Astrocyte (in vitro differentiated cells and primary cell): ENCODE results near the gene C3orf38. TPM values are rescaled to one million over a fixed set of nuclear protein-coding genes. Genes with fewer than 3 reads are reported as not detected.

Experiments
- DNase-seq: peaks from one replicate; pipeline ENCODE4 v3.0.0-alpha.2; 2010; ENCODE audit warnings: low read depth
- FAIRE-seq: peaks from 2 replicates; lab custom pipeline; 2011; peaks lifted over from hg19 to GRCh38; lab: Jason Lieb, UNC
- H2AFZ ChIP-seq: 2 replicates; pipeline ENCODE4 v1.6.0; 2012; ENCODE audit warnings: low read depth, low read length, inconsistent platforms
- H3K27ac ChIP-seq: 2 replicates; pipeline ENCODE4 v1.5.1; 2011; ENCODE audit warnings: low read depth, low read length, inconsistent platforms
- H3K27me3 ChIP-seq: 2 replicates; pipeline ENCODE4 v1.6.0; 2011; ENCODE audit warnings: low read length, inconsistent platforms; ENCODE audit not compliant: insufficient read depth
- H3K36me3 ChIP-seq: 2 replicates; pipeline ENCODE4 v1.5.1; 2011; ENCODE audit warnings: low read length, inconsistent platforms; ENCODE audit not compliant: insufficient read depth
- H3K4me1 ChIP-seq: 2 replicates; pipeline ENCODE4 v1.5.1; 2011; ENCODE audit warnings: low read length, inconsistent platforms; ENCODE audit not compliant: insufficient read depth
- H3K4me2 ChIP-seq: 2 replicates; pipeline ENCODE4 v1.6.0; 2012; ENCODE audit warnings: low read length, inconsistent platforms
- H3K4me3 ChIP-seq: 2 replicates; pipeline ENCODE4 v1.5.1; 2011; ENCODE audit warnings: low read depth, mild to moderate bottlenecking, low read length, inconsistent platforms; ENCODE audit not compliant: insufficient read depth
- H3K79me2 ChIP-seq: 2 replicates; pipeline ENCODE4 v1.6.0; 2012; ENCODE audit warnings: mild to moderate bottlenecking, low read length, inconsistent platforms; ENCODE audit not compliant: insufficient read depth
- H3K9ac ChIP-seq: 2 replicates; pipeline ENCODE4 v1.6.0; 2012; ENCODE audit warnings: mild to moderate bottlenecking, low read length, inconsistent platforms
- H3K9me3 ChIP-seq: 2 replicates; pipeline ENCODE4 v1.5.1; 2012; ENCODE audit warnings: low read depth, mild to moderate bottlenecking, low read length, inconsistent platforms; ENCODE audit not compliant: insufficient read depth
- H4K20me1 ChIP-seq: 2 replicates; pipeline ENCODE4 v1.6.0; 2012; ENCODE audit warnings: low read length, inconsistent platforms; ENCODE audit not compliant: insufficient read depth
- H3K27ac Mint-ChIP-seq: one replicate; pipeline ENCODE4 v1.8.0; 2021; ENCODE audit warnings: mild to moderate bottlenecking, mixed read lengths; ENCODE audit not compliant: unreplicated experiment
- H3K27me3 Mint-ChIP-seq: one replicate; pipeline ENCODE4 v1.8.0; 2021; ENCODE audit warnings: low read depth, mixed read lengths; ENCODE audit not compliant: unreplicated experiment
- H3K36me3 Mint-ChIP-seq: one replicate; pipeline ENCODE4 v1.8.0; 2021; ENCODE audit warnings: low read depth, mixed read lengths; ENCODE audit not compliant: unreplicated experiment
- H3K4me1 Mint-ChIP-seq: one replicate; pipeline ENCODE4 v1.8.0; 2021; ENCODE audit warnings: low read depth, mixed read lengths; ENCODE audit not compliant: unreplicated experiment
- H3K4me3 Mint-ChIP-seq: one replicate; pipeline ENCODE4 v1.8.0; 2021; ENCODE audit warnings: mild to moderate bottlenecking, moderate library complexity, mixed read lengths; ENCODE audit not compliant: unreplicated experiment
- H3K9me3 Mint-ChIP-seq: one replicate; pipeline ENCODE4 v1.8.0; 2021; ENCODE audit warnings: mild to moderate bottlenecking, mixed read lengths; ENCODE audit not compliant: unreplicated experiment
- EZH2 ChIP-seq: IDR thresholded peaks from 2 replicates; pipeline ENCODE4 v1.6.1; 2012; ENCODE audit warnings: mild to moderate bottlenecking, low read length, inconsistent platforms; ENCODE audit not compliant: insufficient read depth
- total RNA-seq: library from RNA; stranded (reverse); gene quantifications from 2 replicates; pipeline ENCODE4 v1.2.1, GENCODE V29; 2021
- TF ChIP-seq, protein P1 (sequence below): IDR thresholded peaks from 2 replicates; pipeline ENCODE4 v1.5.1; 2011; ENCODE audit warnings: low read depth, mild to moderate bottlenecking, inconsistent platforms, low read length, moderate library complexity; ENCODE audit not compliant: insufficient read depth

The C3orf38 gene
- total RNA-seq, 1 donor from 2014 or later: 37.9 TPM

GRCh38 chr3:88149101-88149508, 654 bp upstream of the C3orf38 start:
- Mint-ChIP-seq H3K27ac (peak overlapping the region; percentile 59), H3K36me3 (no peaks in the 10 kb centered on the region), H3K27me3 (no peaks in the 10 kb centered on the region), H3K9me3 (no peaks in the 10 kb centered on the region), H3K4me1 (peaks cover 7% of the 10 kb centered on the region), H3K4me3 (peak overlapping the region; percentile 92)
- DNase-seq: peak; percentile 11
- Histone ChIP-seq H3K27me3 (no peaks in the 10 kb centered on the region), H3K4me3 (peak overlapping the region; percentile 99), H3K4me1 (peaks cover 13% of the 10 kb centered on the region), H3K4me2 (peak overlapping the region; percentile 96), H3K27ac (peak overlapping the region; percentile 92), H2AFZ (peak overlapping the region; percentile 99), H3K9ac (peak overlapping the region; percentile 99), H3K79me2 (peaks cover 62% of the 10 kb centered on the region), H3K9me3 (no peaks in the 10 kb centered on the region), H4K20me1 (peaks cover 8% of the 10 kb centered on the region), H3K36me3 (peaks cover 5% of the 10 kb centered on the region)
- no peak for FAIRE-seq
- TF ChIP-seq EZH2: no peak
- TF ChIP-seq, protein P1, sequence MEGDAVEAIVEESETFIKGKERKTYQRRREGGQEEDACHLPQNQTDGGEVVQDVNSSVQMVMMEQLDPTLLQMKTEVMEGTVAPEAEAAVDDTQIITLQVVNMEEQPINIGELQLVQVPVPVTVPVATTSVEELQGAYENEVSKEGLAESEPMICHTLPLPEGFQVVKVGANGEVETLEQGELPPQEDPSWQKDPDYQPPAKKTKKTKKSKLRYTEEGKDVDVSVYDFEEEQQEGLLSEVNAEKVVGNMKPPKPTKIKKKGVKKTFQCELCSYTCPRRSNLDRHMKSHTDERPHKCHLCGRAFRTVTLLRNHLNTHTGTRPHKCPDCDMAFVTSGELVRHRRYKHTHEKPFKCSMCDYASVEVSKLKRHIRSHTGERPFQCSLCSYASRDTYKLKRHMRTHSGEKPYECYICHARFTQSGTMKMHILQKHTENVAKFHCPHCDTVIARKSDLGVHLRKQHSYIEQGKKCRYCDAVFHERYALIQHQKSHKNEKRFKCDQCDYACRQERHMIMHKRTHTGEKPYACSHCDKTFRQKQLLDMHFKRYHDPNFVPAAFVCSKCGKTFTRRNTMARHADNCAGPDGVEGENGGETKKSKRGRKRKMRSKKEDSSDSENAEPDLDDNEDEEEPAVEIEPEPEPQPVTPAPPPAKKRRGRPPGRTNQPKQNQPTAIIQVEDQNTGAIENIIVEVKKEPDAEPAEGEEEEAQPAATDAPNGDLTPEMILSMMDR: no peak

- H3K79me2 ChIP-seq: peaks cover 71% of the 10 kb centered on the region
These were observed 612 bp downstream of the C3orf38 start for GRCh38 chr3:88150371-88150770.

DNA sequence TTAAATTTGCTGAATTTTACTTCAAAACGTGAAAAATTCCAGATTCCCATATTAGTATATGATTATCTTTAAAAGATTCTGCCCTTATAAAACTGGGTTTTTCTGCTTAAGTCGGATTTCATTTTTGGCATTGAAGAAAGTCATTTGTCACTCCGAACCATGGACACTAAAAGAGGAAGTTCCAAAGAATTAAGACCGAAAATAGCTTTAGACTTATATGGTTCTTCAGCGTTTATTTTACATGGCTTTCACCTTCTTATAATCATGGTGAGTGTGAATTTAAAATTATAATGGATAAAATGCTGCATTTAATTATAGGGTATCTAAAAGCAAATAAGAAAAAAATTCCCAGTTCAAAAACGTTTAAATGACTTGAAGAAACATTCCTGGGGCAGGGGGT, 1.0 kb downstream of the C3orf38 start:
- H4K20me1 ChIP-seq: peaks cover 8% of the 10 kb centered on the region
- H3K27me3 ChIP-seq: no peaks in the 10 kb centered on the region
- Mint-ChIP-seq H3K9me3 (no peaks in the 10 kb centered on the region), H3K36me3 (no peaks in the 10 kb centered on the region), H3K27ac (peak overlapping the region; percentile 71), H3K4me3 (peak overlapping the region; percentile 92), H3K27me3 (no peaks in the 10 kb centered on the region), H3K4me1 (peaks cover 7% of the 10 kb centered on the region)
- peak overlapping the region; percentile 99 for H3K4me3 ChIP-seq
- H3K9ac ChIP-seq: peak overlapping the region; percentile 99
- FAIRE-seq (no peak), DNase-seq (no peak)
- no peak overlapping the region for H2AFZ ChIP-seq
- no peaks in the 10 kb centered on the region for H3K9me3 ChIP-seq
- H3K36me3 ChIP-seq: peaks cover 14% of the 10 kb centered on the region
- H3K4me2 ChIP-seq: peak overlapping the region; percentile 96
- TF ChIP-seq, protein P1: no peak
- no peak for TF ChIP-seq EZH2
- peaks cover 74% of the 10 kb centered on the region for H3K79me2 ChIP-seq
- peaks cover 13% of the 10 kb centered on the region for H3K4me1 ChIP-seq
- H3K27ac ChIP-seq: peak overlapping the region; percentile 92

More at GRCh38 chr3:88150371-88150770, 612 bp downstream of the C3orf38 start:
- H3K4me2 ChIP-seq: peak overlapping the region; percentile 96
- peaks cover 13% of the 10 kb centered on the region for H3K4me1 ChIP-seq
- Mint-ChIP-seq H3K9me3 (no peaks in the 10 kb centered on the region), H3K36me3 (no peaks in the 10 kb centered on the region), H3K27me3 (no peaks in the 10 kb centered on the region), H3K4me3 (peak overlapping the region; percentile 92), H3K4me1 (peaks cover 7% of the 10 kb centered on the region), H3K27ac (peak overlapping the region; percentile 71)
- peak overlapping the region; percentile 92 for H3K27ac ChIP-seq
- no peak for TF ChIP-seq EZH2
- TF ChIP-seq, protein P1: no peak
- peak; percentile 4 for DNase-seq
- peak overlapping the region; percentile 99 for H3K4me3 ChIP-seq
- peak overlapping the region; percentile 99 for H2AFZ ChIP-seq
- no peak for FAIRE-seq
- H3K36me3 ChIP-seq: peaks cover 11% of the 10 kb centered on the region
- H3K9me3 ChIP-seq: no peaks in the 10 kb centered on the region
- peaks cover 8% of the 10 kb centered on the region for H4K20me1 ChIP-seq
- H3K27me3 ChIP-seq: no peaks in the 10 kb centered on the region
- H3K9ac ChIP-seq: peak overlapping the region; percentile 99
